HG02763 (cell line): ENCODE results near the gene CUL1.

Source experiments
- ATAC-seq: cut with Tn5 transposase; IDR thresholded peaks from one replicate; pipeline ENCODE4 v1.9.1; 2021; ENCODE audit warnings: mild to moderate bottlenecking, moderate library complexity; ENCODE audit not compliant: unreplicated experiment

CUL1 gene

DNA sequence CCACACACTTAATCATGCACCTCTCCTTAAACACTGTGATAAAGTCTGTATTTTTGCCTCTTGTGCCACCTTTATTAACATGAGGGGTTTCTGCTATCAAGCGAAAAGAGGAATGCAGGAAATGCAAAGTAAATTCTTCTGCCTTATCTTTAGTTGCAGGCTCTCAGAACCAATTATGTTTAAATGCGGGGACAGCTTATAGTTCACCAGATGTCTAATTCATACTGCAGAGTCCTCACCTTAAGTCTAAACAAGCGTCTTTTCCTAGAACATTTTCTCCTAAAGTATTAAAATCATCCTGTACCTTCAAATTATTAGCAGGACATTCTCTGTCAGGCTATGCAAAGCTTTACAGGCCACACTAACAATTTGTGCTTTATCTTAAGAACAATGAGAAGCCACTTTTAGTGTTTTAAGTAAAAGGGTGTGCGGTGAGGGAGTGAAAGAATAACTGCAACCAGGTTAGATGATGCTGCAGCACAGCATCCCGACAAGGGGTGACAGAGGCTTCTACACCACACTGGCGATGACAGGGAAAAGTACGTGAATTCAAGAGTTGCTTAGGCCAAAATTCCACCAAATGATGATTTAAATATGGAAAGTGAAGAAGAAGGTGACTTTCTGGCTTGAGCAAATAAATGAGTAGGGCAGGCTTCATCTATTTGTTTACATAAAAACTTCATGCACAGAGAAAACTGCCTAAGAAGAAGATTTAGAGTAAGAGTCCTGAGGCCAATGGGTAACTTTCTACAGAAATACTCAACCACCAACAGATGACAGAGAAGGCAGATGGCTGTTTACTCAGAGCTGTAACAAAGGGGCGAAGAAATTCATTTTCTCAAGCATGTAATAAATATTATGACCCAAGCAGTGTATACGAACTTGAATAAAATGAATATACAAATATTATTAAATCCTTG, 149.4 kb downstream of the CUL1 start:
- ATAC-seq: no peak

GRCh38 chr7:148849393-148850098, 150.8 kb downstream of the CUL1 start:
- ATAC-seq: no peak

- no peak for ATAC-seq
Measured at GRCh38 chr7:148850564-148850963, 151.9 kb downstream of the CUL1 start.
